T follicular helper cell (primary cell): Measurements from ENCODE around the gene ROPN1B.
"Not testable (repeated sequence)": the region's sequence is repeated elsewhere in the genome, so short reads cannot be mapped to it uniquely, and the experiment has no call there.

ENCODE experiments used
- DNase-seq: peaks from one replicate; pipeline ENCODE4 v3.0.0-alpha.2; 2020; ENCODE audit warnings: low read depth

Gene ROPN1B

DNA sequence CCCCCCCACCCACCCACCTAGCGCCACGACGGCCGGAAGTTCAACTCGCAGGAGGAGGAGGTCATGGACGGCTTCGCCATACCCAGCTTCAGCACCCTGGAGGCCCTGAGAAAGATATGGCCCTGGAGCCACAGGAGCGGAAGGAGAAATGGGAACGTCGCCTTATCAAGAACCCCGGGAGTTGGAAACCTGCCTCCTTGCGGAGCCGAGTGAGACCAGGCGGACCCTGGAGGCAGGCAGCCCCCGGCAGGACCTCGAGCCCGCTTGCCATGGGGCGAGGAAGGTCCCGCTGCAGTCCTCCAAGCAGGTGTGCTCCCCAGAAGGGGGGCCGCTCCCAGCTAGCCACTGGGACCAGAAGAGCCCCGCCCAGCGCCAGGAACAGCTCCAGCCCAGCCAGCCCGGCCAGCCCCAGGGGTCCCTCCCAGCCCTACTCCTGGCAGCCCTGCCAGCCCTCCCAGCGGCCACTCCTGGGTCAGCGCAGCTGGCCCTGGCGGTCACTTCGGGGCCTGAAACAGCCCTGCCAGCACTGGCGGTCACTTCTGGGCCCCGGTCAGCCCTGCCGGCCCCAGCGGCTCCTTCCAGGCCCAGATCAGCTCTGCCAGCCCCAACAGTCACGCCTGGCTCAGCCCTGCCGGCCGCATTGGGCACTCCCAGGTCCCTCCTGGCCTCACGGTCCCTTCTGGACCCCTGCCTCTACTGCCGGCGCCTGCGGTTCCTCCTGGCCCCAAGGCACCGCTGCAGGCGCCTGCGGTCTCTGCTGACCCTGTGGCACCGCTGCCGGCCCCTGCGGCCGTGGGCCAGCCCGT is 10.3 kb upstream of the ROPN1B start:
- no peak for DNase-seq

DNA sequence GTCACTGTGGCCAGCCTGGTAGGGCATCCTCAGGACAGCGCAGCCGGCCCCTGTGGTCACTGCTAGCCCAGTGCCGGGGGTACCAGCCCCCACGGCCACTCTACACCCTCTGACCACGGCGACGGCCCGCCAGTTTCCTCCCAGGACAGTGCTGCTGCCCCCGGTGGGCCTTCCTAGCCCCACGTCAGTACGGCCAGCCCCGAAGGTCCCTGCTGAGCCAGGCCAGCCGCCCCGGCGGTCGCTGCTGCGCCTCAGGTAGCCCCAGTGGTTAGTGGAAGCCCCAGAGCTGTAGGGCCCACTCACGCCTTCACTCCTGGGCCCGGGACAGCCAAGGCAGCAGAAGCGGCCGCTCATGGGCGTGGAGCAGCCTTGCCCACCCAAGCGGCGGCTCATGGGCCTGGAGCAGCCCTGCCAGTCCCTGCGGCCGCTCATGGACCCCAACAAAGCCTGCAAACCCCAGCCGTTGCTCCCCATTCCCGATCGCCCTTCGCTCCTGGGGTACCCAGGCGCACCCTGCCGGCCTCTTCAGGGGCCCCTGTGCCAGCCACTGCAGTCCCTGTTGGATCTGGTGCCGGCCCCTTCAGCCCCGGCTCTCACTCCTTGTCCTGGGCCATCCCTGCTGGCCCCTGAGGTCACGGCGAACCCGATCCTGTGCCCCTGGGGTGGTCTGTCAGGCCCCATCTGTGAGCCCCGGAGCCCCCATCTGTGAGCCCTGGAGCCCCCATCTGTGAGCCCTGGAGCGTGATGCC is 9.5 kb upstream of the ROPN1B start:
- DNase-seq: no peak

DNA sequence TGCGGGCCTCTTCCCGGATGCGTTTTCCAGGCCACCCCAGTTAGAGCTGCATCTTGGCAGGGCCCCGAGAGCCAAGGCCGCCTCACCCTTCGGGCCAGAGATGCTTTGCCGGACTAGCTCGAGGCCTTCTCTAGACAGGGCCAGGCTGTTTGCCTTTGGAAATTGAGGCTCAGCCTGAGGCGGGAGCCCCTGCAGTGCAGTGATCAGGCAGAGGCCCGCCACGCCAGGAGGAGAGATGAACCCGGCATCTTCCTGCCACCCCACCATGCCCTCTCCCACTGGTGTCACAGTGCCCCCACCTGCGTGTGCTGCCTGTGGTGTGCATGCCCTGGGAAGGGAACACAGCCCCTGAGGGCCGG is 8.9 kb upstream of the ROPN1B start:
- DNase-seq: no peak

DNA sequence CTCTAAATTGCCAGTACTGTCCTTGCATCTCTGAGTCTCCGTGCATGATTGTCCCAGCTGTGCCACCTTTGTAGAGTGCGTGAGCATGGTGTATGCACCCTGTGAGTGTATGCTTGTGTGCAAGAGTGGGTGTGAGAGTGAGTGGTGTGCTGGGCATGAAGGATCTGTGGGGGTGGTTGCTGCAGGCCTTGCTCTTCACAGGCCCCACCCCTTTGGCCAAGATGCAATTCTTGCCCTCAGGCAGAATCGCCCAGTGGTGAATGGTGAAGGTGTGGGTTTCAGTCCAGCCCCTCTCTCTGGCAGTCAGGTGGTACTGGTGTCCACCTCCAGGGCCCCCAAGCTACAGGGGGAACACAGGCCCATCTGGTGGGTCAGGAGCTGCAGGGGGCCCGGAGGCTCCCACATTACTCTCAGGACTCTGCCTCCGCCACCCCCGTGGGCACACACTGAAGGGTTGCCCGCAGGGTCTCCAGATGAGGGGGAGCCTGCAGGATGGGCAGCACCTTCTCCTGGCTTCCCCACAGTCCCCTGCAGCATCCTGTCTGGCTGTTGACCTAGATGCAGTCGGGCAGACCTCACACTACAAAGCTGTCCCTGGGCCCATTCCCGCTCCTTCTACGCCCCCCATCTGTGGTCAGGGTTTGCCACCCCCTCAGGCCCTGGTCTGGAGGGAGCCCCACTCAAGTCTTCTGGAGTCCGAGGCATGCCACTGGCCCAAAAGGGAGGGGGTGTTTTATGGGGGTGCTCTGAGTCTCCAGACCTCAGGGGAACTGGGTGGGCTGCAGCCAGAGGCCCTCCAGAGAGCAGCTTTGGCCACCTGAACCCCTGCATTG is 8.3 kb upstream of the ROPN1B start:
- DNase-seq: no peak

DNA sequence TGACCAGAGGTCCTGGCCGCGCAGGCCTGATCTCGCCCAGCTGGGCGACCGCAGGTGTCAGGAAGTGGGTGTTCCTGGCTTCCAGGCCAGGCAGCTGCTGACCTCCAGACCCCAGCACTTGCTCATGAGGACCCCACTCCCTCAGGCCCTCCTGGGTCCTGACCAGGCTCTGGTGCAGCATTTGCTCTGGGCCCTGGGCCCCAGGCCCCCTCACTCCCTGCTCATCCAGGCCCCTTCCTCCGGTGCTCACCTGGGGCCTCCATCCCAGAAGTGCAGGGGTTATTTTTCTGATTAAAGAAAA is 7.7 kb upstream of the ROPN1B start:
- DNase-seq: no peak

DNA sequence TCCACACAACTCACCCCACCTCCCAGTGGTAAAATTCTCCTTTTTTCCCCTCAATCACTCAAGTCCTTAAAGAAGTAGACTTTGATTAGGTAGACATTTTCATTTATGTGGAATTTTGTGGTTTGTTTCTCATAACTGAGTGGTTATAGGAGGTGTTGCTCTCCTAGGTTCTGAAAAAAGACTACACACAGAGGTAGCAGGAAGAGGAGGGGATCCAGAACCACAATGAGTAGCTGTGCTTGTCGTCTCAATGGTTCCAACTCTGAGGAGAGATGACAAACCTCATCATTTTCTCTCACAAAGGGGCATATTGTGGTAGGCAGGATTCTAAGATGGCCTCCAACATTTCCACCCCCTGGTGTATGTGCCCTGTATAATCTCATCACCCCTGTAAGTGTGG is 5.1 kb upstream of the ROPN1B start:
- DNase-seq: not testable (repeated sequence)

DNA sequence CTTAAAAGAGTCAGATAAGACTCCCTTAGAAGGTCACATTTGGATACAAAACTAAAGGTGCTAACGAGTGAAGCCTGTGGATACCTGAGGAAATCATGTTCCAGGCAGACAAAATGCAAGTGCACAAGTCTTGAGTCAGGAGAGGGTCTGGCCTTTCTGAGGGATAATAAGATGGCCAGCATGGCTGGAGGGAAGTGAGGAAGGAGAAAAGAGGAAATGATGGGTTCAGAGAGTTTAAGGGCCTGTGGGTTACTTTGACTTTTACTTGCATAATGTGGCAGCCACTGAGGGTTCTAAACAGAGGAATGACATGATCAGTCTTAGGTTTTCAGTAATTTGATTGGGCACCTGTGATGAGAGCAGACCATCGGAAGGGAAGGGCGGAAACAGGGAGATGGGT is 3.5 kb upstream of the ROPN1B start:
- DNase-seq: no peak

DNA sequence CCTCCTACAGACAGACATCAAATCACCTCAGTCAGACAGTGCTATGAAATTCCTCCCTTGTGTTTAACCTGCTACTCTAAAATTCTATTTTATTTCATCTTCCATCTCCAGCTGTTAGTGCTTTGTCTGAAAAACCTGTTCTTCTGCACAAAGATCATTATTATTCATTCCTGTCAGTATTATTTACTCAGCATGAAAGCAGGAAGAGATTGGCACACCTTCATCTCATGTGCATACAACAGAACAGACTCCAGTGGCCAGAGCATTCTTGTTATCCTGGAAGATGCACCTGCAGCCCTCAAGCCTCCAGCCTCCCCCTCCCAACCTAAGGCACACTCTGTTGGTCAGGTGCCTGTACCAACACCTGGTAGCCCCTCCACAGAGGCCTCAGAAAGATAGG is 1.8 kb upstream of the ROPN1B start:
- DNase-seq: no peak

DNA sequence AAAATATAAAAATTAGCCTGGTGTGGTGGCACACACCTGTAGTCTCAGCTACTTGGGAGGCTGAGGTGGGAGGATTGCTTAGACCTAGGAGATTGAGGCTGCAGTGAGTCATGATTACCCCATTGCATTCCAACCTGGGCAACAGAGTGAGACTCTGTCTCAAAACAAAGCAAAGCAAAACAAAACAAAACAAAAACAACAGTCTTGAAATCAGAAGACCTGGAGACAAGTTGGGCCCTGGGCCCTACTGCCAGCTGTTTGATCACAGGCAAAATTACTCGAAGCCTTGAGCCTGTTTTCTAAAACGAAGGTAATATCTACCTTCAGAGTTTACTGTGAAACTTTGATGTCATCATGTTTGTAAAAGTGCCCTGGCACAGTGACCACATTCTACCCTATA is 857 bp upstream of the ROPN1B start:
- not testable (repeated sequence) for DNase-seq

DNA sequence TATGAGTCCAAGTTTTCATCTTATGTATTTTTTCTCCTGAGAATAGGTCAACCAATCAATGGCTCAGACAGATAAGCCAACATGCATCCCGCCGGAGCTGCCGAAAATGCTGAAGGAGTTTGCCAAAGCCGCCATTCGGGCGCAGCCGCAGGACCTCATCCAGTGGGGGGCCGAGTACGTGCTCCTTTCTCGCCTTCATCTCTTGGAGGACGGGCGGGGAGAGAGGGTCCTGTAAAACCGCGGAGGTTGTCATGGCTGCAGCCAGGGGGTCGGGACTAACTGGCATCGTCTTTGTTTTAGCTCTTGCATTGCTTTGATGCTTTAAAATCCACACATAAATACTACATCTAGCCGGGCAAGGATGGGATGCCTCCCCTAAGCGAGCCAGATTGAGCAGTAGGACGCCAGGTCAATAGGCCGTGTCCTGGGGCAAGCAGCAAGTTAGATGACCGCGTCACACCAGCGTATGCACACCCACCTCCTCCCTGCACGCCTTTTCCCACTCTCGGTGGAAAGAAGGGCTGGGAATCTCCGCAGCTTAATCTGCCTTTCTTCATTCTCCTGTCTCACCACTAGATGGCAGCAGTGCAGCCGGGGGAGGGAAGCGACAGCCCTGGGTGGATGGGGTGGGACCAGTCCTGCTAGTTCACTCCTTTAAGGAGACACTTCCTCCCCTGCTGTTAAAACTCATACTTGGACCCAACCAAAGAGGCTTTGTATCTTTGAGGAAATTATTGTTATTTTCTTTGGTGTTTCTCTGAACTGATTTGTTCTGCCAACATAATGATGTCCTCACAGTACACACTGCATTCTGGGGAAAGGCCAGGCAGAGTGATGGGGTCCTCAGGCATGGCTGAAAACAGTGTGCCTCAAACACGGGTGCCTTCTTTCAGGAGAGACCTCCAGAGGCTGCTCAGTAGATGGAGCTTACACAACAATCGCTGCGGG is 3.3 kb downstream of the ROPN1B start:
- DNase-seq: not testable (repeated sequence)

DNA sequence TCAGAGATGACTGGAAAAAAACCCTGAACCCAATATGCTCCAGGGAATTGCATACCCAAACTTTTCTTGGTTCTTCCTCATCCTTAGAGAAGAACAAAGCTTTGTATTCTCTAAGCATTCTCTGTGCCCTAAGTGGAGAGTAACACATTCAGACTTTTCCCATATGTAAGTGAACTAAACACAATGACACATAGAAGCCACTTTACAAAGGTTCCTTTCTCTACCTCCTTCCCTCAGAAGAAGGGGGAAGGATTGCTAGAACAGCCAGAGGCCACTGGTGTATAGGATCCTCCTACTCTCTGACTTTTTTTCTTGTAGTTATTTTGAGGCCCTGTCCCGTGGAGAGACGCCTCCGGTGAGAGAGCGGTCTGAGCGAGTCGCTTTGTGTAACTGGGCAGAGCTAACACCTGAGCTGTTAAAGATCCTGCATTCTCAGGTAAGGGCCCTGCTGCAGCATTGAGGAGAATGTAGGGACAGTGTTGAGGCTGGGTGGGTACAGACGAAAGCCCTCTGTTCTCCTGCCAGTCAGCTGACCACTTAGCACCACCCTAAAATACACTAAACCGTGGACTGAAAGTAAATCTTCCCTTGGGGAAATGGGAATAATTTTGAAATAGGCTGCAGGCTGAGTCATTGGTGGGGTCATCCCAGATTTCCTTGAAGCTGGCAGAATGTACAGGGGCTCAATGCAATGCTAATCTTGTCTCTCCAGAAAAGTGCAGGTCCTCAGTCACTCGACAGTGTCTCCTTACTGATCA is 6.4 kb downstream of the ROPN1B start:
- not testable (repeated sequence) for DNase-seq

DNA sequence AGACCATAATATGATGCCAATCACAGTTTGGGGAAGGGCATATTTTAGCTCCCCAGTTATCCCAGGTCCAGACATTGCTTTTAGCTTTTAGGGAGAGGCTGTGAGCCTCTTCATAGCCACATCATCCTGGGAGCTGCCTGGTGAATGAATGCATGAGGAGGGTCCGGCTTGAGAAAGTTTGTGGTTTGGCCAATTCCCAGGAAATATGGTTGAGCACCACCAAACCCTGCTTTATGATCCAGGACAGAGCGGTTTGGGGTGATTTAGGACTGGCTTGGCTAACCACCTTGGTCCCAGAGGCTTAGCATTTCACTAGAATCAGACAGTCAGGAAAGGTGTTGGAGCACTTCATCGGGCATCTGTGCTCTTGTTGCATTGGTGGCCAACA is 7.0 kb downstream of the ROPN1B start:
- DNase-seq: not testable (repeated sequence)

DNA sequence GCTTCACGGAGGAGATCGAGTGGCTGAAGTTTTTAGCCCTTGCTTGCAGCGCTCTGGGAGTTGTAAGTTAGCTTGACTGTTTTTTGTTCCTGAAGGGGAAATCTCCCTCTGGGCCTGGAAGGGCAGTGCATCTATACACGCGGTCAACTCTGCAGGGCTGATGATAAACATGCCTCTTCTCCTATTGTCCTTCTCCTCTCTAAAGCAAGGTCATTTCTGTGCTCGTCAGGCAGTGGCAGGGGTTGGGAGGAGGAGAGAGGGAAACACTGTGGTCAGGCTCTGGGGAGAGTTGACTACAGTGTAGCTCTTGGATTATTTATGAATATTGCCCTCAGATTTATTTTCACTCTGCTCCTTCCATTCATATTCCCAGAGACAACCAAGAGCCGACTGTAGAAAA is 8.1 kb downstream of the ROPN1B start:
- DNase-seq: not testable (repeated sequence)

DNA sequence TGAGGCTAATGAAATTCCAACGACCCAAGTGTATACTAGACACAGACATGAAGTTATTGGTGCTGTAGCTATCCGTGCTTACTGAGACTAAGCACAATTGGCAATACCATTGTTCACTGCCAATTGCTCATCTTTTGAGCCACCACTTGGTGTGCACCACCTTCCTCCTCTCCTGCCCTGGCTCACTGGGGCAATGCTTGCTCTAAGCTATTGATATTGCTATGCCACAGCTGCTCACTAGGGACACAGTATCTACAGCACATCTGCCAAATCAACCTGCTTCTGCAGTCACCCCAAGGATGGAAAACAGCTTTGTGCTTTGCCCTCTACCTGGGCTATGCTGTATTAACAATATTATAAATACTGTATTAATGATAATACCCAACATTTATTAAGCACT is 16.0 kb downstream of the ROPN1B start:
- DNase-seq: not testable (repeated sequence)

DNA sequence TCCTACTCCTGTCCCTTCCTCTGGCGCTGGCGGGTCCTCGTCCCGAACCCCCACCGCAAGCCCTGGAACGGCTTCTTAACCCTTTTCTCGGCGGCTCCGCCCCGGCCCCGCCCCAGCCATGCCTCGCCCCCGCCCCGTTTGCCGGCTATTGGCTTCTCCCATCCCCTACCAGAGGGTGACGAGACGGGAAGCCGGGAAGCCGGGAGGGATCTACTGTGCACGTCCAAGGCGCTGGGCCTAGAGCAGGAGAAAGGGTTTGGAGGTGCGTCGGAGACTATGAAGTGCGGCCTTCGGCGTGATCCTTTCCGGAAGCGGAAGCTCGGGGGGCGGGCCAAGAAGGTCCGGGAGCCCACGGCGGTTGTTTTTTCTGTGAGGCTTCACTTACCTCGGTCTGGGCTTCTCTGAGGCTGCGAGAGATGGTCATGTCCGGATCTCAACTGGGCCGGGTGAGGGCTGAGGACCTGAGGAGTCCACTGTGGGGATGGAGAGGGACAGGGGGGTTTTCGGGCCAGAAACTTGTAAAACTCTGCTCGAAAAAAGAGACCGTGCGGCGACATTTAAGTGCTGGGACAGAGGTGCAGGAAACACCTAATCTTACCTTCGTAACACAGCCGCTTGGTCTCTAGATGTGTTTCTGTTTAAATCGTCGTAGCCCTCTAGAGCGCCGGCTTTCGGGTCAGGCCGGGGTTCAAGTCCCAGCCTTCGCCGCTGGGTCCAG is 21.4 kb downstream of the ROPN1B start:
- peak; percentile 30 for DNase-seq

DNA sequence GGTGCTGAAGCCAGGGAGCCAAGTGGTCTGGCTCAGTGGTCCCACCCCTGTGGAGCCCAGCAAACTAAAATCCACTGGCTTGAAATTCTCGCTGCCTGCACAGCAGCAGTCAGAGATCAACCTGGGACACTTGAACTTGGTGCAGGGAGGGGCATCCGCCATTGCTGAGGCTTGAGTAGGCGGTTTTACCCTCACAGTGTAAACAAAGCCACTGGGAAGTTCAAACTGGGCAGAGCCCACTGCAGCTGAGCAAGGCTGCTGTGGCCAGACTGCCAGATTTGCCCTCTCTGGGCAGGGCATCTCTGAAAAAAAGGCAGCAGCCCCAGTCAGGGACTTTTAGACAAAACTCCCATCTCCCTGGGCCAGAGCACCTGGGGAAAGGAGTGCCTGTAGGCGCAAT is 27.8 kb downstream of the ROPN1B start:
- DNase-seq: not testable (repeated sequence)

DNA sequence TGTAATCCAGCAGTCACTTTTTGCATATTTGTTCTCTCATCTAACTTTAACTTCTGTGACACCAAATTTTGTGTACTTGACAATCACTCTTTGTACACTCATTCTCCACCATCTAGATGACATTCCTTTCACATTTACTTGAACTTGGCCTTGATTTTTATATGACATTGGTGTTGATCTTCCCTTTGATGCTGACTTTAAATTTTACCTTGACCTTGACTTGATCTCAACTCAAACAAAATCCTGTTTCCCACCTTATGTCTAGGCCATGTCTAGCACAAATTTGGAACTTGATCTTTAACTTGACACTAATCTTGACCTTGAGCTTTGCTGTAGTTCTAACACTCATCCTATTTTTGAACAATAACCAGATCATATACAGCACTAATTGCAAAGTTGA is 33.2 kb downstream of the ROPN1B start:
- DNase-seq: no peak

DNA sequence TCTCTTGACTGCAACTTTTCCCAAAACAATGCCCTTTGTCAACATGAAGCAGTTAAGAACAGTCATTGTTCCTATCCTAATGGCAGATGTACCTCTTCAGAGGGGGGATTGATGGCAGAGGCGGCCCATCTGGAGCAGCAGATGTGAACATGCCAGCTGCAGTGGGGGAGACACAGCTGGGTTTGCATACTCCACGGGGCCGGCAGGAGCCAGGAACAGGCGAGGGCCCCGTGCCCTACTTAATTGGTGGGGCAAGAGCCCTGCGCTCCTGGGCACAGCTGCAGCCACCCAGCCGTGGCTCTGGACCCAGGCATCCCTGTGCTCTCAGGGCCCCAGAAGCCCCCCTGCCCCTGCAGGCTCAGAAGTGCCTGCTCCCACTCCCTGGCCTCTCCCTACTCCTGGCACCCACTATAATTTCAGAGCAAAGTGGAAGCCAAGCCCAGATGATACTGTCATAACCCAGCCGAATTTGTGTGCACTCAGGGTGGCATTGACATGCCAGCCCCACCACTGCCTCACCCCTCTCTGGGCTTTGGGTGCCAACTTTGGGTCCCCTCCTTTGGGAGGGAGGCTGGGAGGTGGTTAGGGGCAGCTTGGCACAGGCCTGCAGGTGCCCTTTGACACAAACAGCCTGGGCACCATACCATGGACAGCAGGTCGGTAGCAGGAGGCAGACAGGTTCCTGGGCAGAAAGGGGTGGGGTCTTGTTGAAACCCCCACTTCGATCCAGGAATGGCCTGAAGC is 34.6 kb downstream of the ROPN1B start:
- DNase-seq: no peak

DNA sequence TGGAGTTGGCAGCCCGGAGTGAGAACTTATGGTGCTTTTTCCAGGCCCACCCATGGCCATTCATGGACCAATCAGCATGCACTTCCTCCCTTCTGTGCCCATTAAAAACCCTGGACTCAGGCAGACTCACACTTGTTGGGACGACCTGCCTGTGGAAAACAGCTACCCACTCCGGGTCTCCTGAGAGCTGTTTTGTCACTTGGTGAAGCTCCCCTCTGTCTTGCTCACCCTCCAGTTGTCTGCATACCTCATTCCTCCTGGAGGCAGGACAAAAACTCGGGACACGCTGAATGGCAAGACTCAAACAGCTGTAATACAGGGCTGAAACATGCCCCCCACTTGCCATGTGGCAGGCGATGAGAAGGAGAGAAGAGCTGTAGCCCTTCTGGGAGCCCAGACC is 35.2 kb downstream of the ROPN1B start:
- no peak for DNase-seq

DNA sequence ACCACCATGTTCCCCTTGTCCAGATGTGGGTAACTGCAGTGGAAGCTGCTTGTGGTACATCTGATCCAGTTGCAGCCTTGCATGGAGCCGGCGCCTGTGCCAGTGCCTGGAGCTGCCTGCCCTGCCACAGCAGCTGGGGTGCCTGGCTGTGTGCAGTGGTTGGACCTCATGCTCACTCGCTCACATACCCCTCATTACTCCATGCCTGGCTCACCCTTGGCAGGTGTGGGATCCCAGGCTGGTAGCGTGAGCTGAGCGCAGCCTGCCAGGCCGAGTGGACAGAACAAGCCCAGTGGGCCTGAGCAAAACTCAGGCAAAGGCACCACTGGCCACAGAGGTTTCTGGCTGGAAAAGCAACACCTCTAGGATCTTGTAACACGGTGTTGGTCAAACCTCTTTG is 35.7 kb downstream of the ROPN1B start:
- no peak for DNase-seq
